Fibroblast of pulmonary artery (primary cell): ENCODE results near the gene MAPK8IP3.
A peak's percentile ranks its signal among the peaks of the same experiment; 100 is the strongest.

Experiments
- DNase-seq: peaks from one replicate; pipeline ENCODE4 v3.0.0-alpha.2; 2010; ENCODE audit warnings: low read depth
- H3K4me3 ChIP-seq: replicated peaks from 2 replicates; pipeline ENCODE4 v1.5.1; 2011; ENCODE audit warnings: low read depth, mild to moderate bottlenecking, control low read depth, low read length, moderate library complexity
- TF ChIP-seq, protein P1 (sequence below): IDR thresholded peaks from 2 replicates; pipeline ENCODE4 v1.5.1; 2011; ENCODE audit warnings: mild to moderate bottlenecking, control low read depth, low read length, inconsistent platforms; ENCODE audit errors: missing control alignments

MAPK8IP3 gene, protein sequence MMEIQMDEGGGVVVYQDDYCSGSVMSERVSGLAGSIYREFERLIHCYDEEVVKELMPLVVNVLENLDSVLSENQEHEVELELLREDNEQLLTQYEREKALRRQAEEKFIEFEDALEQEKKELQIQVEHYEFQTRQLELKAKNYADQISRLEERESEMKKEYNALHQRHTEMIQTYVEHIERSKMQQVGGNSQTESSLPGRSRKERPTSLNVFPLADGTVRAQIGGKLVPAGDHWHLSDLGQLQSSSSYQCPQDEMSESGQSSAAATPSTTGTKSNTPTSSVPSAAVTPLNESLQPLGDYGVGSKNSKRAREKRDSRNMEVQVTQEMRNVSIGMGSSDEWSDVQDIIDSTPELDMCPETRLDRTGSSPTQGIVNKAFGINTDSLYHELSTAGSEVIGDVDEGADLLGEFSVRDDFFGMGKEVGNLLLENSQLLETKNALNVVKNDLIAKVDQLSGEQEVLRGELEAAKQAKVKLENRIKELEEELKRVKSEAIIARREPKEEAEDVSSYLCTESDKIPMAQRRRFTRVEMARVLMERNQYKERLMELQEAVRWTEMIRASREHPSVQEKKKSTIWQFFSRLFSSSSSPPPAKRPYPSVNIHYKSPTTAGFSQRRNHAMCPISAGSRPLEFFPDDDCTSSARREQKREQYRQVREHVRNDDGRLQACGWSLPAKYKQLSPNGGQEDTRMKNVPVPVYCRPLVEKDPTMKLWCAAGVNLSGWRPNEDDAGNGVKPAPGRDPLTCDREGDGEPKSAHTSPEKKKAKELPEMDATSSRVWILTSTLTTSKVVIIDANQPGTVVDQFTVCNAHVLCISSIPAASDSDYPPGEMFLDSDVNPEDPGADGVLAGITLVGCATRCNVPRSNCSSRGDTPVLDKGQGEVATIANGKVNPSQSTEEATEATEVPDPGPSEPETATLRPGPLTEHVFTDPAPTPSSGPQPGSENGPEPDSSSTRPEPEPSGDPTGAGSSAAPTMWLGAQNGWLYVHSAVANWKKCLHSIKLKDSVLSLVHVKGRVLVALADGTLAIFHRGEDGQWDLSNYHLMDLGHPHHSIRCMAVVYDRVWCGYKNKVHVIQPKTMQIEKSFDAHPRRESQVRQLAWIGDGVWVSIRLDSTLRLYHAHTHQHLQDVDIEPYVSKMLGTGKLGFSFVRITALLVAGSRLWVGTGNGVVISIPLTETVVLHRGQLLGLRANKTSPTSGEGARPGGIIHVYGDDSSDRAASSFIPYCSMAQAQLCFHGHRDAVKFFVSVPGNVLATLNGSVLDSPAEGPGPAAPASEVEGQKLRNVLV (N-terminal part only)

DNA sequence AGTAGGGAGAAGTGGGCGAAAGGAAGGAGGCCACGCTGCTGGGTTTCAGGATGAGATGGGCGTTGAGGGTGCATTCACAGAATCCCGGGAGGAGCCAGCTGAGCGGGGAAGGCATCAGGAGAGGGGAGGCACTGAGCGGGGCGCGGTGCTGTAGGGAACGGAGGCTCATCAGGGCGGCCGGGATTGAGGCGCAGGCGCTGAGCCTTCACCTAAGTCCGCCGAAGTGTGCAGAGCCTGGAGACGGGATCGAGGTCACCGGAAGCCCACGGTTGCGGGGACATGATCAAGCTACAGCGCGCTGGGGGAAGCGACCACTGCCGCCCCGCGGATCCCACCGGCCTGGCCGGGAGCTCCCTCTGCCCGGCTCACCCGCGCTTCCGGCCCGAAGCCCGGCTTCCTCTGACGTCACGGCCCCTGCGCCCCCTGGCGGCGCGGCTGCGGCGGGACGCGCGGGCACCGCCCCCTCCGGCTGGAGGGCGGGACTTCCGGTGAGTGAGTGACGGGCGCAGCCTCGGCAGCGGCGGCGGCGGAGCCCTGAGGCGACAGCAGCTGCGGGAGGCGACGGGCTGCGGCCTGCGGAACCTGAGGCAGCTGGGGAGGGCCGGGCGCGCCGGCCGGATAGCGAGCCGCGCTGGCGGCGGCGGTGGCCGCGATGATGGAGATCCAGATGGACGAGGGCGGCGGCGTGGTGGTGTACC is at the start of gene MAPK8IP3:
Gene MAPK8IP3, plus strand, starts transcription at position 508 of the 698 bp plus-strand sequence. Its CDS starts 145 bp downstream, at position 653.
- TF ChIP-seq, protein P1, sequence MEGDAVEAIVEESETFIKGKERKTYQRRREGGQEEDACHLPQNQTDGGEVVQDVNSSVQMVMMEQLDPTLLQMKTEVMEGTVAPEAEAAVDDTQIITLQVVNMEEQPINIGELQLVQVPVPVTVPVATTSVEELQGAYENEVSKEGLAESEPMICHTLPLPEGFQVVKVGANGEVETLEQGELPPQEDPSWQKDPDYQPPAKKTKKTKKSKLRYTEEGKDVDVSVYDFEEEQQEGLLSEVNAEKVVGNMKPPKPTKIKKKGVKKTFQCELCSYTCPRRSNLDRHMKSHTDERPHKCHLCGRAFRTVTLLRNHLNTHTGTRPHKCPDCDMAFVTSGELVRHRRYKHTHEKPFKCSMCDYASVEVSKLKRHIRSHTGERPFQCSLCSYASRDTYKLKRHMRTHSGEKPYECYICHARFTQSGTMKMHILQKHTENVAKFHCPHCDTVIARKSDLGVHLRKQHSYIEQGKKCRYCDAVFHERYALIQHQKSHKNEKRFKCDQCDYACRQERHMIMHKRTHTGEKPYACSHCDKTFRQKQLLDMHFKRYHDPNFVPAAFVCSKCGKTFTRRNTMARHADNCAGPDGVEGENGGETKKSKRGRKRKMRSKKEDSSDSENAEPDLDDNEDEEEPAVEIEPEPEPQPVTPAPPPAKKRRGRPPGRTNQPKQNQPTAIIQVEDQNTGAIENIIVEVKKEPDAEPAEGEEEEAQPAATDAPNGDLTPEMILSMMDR: peak; percentile 31
- H3K4me3 ChIP-seq: peak within 1 kb of the TSS; percentile 90
- DNase-seq: peak; percentile 88

DNA sequence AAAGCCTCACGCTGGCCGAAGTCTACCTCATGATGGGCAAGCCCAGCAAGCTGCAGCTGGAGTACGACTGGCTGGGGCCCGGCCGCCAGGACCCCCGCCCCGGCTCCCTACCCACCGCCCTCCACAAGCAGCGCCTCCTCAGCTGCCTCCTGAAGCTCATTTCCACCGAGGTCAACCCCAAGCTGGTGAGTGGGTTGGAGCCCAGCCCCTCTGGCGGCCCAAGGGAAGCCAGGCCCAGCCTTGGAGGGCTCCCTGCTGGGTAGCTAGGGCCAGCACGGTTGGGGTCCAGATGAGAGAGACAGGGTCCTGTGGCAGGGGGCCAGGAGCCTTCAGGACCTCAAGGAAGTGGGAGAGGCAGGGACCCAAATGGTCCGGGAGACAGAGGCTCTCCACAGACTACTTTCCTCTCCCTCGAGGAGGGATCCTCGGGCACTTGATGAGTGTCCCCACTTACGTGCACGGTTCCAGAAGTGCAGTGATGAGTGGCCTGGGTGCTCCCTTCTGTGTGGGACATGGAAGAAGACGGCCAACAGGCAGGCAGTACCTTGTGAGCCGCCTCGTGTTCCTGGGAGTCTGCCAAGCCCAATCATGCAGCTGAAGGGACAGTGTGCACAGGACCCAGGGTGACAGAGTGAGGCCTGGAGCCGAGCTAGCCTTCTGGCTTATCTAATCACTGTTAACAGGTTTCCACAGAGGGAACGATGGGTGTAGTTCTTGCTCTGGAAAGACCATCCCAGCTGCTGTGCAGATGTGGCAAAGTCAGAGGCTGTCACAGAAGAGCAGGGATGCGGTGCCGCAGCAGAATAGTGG is 49.0 kb upstream of the MAPK8IP3 start:
- H3K4me3 ChIP-seq: no peak overlapping the region
- TF ChIP-seq, protein P1: no peak
- no peak for DNase-seq

DNA sequence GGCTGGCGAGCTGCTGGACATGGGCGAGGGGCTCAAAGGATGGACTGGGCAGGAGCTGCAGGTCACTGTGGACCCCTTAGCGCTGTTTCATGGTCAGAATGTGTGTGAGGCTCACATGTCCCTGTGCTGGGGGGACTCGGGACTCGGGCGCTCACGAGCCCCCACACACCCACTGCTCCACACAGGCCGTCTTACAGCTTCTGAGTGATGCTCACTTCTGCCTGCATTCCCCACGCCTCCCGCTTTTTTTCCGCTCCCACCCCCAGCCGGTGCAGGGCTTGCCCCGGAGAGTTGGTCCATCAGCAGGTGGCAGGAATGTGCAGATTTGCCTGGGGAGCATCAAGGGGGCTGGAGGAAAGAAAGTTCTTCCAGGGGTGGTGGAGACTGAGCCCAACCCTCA is 48.2 kb upstream of the MAPK8IP3 start:
- TF ChIP-seq, protein P1: no peak
- H3K4me3 ChIP-seq: no peak overlapping the region
- no peak for DNase-seq

DNA sequence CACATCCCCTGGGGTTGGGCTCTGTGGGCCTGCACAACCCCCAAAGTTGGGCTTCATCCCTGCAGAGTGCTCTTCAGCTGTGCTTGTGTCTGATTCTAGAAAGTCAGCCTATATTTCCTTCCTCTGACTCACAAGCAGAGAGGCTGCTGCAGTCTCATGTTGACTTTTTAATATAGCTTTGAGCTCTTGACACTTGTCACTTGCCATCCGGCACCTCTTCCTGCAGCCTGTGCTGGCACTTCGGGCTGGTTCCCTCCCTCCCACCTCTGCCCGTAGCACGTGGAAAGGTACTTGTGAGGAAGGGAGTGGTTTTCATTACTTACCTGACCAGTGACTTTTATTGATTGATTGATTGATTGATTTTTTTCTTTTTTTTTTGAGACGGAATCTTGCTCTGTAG is 47.0 kb upstream of the MAPK8IP3 start:
- no peak for DNase-seq

DNA sequence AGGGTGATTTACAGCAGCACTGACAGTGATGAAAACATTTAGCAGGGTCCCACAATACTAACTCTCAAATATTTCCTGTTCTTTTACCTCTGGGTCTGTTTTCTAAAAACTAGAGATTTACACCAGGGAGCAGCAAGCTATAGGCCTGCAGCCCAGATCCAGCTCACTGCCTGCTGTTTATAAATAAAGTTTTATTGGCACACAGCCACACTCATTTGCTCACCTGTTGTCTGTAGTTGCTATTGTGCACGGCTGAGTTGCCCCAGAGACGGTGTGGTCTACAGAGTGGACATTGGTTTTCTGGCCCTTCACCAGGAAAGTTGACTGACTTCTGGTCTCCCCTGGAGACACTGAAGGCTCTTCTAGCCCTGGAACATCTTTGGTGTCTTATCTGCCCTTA is 44.2 kb upstream of the MAPK8IP3 start:
- TF ChIP-seq, protein P1: no peak
- DNase-seq: no peak
- H3K4me3 ChIP-seq: no peak overlapping the region

More for the DNA sequence above, 47.0 kb upstream of the MAPK8IP3 start:
- TF ChIP-seq, protein P1: no peak
- H3K4me3 ChIP-seq: no peak overlapping the region
